GM18870 (cell line): ENCODE data around the gene ITGA11.
"Not testable (repeated sequence)": the region's sequence is repeated elsewhere in the genome, so short reads cannot be mapped to it uniquely, and the experiment has no call there.

Experiments used
- ATAC-seq: cut with Tn5 transposase; IDR thresholded peaks from one replicate; pipeline ENCODE4 v1.9.1; 2021; ENCODE audit warnings: moderate library complexity; ENCODE audit not compliant: unreplicated experiment

The ITGA11 gene

GRCh38 chr15:68427366-68427765, 4.6 kb downstream of the ITGA11 start:
- no peak for ATAC-seq

- no peak for ATAC-seq
Measured at GRCh38 chr15:68426116-68426515, 5.8 kb downstream of the ITGA11 start.

DNA sequence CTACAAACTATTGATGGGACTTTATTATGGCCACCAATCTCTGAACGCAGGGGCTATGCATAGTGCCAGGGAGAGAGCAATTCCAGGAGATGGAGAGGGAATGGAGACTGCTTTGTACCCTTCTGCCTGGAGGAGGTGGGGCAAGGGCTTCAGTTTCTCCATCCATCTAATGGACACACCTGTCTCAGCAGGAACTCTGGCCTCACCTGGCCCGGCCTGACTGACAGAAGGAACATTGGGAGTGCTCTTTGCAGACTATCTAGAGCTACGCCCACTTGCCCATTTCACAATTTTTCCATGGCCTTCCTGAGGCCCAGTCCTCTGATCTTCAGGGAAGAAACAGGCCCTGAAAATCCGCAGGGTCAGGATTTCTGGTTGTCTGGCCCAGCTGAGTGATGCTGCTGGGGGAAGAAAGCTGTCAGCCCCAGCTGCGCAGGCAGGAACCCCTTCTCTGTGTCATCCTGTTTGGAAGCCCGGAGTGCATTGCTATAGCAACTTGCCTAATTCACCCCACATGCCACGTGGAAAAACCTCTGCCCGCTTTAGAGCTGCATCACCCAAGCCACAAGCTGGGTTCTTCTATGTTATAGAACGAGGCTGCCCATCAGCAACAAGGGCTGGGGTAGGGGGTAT, 6.4 kb downstream of the ITGA11 start:
- ATAC-seq = no peak

DNA sequence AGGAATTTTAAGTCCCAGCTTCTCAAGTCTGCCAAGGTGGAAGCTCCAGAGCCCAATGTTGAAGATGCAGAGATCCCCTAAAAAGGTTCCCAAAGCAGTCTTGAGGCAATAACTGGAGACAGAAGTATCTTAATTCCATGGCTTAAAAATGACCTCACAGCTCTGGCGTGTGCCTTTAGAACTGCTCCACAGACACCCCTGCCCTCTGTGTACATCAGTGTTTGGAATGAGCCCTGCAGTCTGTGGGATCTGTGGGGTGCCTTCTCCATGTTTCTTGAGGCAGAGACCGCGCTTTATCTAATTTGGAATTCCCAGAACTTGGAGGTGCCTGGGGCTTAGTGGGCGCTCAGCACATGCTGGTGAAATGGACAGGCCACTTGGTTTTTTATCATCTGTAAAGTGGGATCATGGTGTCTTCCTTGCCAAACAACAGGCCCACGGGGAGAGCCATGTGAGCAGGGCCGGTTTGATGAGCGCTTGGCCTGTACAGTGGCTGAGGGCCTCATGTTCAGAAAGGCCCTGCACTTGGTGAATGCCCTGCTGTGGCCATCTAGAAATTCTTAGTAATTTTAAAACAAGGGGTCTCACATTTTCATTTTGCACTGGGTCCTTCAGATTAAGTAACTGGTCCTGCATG, 7.1 kb downstream of the ITGA11 start:
- no peak for ATAC-seq

DNA sequence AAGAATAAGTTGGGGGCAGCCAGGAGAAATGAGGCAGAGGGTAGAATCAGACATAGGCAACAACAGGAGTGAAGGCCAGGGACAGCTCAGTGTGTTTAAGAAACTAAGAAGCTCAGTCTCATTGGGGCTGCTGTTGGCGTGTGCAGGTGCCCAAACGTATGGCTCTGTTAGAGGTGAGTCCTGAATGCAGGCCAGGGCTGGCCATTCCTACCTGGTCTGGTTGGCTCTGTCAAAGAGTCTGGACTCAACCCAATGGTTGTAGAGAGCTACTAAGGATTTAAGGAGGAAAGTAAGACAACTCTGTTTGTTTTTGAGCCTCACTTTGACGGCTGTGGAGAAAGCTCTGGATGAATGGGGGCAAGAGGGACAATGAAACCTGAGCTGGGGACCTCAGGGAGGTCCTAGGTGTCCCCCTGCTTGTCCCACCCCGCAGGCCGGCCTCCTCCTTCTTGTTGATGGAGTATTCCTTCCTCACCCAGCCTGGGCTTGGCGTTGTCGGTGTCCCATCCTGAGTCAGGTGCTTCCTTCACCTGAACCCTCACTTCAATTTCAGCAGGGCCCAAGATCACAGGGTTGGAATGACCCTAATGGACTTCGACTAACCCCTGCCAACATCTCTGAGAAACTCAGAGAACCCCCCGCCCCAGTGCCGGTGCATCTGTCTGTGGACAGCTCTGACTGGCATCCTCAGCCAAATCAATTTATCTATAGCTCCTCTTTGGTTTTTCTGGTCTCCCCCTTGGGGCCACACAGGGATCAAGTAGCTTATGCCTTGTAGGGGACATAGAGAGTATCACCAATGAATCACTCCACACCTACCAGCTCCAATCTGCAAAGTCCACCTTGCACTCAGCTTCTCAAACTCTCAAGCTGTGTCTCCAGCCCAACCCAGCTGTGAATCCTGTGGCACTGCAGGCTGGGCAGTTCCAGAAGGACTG, 8.3 kb downstream of the ITGA11 start:
- ATAC-seq = no peak

DNA sequence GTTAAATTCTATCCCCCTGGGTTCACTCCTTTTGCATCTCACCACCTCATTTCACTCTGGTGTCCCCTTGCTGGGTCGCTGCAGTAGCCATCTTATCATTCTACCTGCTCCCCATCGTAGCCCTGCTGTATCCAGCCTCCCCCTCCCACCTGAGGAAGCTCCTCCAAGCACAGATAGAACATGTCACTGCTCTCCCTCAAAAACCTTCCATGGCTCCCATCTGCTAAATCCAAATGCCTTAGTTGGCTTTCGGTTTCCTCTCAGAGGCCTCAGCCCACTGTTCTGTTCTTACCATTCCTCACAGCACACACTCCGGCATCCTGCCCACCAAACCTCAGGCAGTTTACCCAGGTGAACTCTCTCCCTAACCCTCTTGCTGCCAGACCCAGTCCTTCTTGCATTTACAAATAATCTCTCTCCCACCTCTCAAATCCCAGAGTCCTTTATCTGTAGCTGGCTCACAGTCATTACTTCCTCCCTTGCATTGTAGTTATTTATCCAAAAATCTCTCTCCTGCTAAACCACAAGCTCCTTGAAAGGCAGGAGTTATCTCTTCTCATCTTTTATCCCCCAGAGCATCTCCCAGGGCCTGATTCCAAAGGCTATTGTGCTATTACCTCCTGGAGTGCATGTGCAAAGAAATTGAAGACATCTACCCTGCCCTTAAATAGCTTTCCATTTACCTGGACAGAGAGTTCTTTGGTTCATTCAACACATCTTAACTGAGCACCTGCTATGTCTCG, 9.4 kb downstream of the ITGA11 start:
- not testable (repeated sequence) for ATAC-seq

GRCh38 chr15:68421798-68422402, 10.1 kb downstream of the ITGA11 start:
- ATAC-seq = no peak

- no peak for ATAC-seq
Measured at GRCh38 chr15:68421115-68421551, 10.8 kb downstream of the ITGA11 start.

- no peak for ATAC-seq
Measured at GRCh38 chr15:68420186-68420684, 11.7 kb downstream of the ITGA11 start.

- ATAC-seq = no peak
Measured at GRCh38 chr15:68419301-68420175, 12.4 kb downstream of the ITGA11 start.

DNA sequence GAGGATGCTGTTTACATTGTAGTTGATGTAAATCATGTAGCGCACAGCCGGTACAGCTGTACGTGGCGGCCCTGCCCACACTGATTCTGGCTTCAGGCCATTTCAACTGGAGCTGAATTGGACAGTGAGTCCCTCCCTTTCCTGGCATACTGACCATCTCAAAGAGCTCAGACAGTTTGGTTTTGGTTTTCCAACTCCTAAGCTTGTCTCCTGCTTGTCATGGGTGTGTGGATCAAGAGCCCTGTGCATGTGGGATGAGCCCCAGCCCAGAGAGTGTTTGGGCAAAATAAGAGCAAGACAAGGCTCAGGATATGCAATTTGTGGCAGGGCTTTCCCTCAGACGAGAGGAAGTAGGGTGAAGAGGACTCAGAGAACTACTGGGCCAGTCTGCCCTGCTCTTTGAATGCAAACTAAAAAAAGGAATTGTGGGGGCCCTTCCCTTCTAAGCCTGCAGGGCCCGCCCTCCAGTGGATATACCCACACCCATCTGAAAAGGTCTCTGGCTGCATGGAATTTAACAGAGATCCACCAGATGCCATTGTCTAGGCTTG, 13.3 kb downstream of the ITGA11 start:
- no peak for ATAC-seq

GRCh38 chr15:68417897-68418296, 14.1 kb downstream of the ITGA11 start:
- no peak for ATAC-seq

DNA sequence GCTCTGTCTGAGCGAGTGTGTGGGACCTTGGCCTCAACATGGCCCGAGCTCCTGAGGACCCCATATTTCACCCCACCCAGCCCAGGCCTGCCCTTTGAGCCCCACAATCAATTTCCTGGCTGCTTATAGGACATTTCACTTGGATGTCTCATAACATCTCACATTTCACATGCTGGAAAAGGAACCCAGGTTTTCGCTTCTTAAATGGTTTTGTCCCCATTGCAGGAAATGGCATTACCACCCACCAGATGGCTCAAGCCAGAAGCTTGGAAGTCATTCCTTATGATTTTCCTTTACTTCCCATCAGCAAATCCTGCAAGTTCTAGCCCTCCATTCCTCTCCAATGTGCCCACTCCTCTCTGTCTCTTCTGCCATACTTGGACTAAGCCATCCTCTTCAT, 14.9 kb downstream of the ITGA11 start:
- ATAC-seq = no peak

- no peak for ATAC-seq
Measured at GRCh38 chr15:68416158-68416535, 15.8 kb downstream of the ITGA11 start.

DNA sequence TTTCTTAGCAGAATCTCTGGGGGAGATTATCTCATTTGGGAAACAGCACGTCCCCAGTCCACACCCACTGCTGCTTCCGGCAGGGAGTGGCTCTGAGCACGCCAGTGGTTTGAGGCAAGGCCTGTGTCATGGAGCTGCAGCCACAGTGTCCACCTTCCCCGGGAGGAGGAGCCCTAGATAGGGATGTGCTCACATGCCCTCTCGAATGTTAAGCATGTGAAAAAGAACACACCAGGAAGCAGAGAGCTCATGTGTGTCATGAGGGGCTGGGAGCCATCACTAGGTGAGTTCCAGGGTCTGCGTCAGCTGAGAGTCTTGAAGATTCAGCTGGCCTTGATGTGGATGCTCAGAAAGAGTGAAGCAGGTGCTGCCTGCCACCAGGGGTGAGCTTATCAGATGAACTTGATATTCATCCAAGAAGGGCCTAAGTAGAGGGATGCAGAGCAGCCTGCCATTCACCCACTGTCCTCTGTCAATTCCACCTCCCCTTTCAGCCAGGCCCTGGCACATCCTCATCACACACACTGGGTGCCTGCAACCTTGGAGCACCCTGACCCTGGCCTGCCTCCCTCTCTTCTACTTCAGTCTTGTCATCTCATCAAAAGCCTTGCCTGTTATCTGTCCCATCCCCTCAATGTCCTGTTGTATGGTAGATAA, 16.3 kb downstream of the ITGA11 start:
- no peak for ATAC-seq

- ATAC-seq = no peak
Measured at GRCh38 chr15:68415061-68415460, 16.9 kb downstream of the ITGA11 start.

DNA sequence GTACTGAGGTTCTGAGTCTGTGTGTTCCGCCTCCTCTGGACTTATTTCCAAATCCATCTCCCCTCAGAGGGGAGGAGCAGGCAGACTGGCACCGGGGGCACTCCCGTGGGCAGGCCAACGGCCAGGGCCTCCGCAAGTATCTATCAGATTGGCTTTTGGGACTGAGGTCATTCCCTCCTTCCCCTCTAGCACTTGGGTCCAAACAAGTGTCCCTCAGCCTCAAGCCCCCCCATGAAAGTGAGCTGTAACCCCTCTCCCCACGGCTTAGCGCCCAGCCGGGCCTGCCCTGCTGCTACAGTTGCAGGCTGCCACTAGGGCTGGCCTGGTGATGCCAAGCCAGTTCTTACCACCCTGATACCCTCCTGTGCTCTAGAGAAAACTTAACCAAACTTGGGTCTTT, 17.4 kb downstream of the ITGA11 start:
- ATAC-seq = no peak

- ATAC-seq = no peak
Measured at GRCh38 chr15:68414206-68414555, 17.8 kb downstream of the ITGA11 start.
